Neuronal stem cell (in vitro differentiated cells): Measurements from ENCODE around the gene GRK1.

ENCODE experiments used
- DNase-seq: peaks from one replicate; pipeline ENCODE4 v3.0.0-alpha.2; 2013; ENCODE audit warnings: low spot score
- H2AFZ ChIP-seq: one replicate; pipeline ENCODE4 v1.6.1; 2013; ENCODE audit warnings: mild to moderate bottlenecking, low read length, inconsistent platforms
- H2AK5ac ChIP-seq: 2 replicates; pipeline ENCODE4 v1.6.1; 2013; ENCODE audit warnings: low read depth, mild to moderate bottlenecking, inconsistent platforms, low read length, moderate library complexity, mixed read lengths
- H2BK120ac ChIP-seq: 2 replicates; pipeline ENCODE4 v1.6.1; 2013; ENCODE audit warnings: low read depth, mild to moderate bottlenecking, inconsistent platforms, low read length, moderate library complexity, mixed read lengths
- H2BK12ac ChIP-seq: one replicate; pipeline ENCODE4 v1.6.1; 2013; ENCODE audit warnings: low read length, inconsistent platforms
- H2BK15ac ChIP-seq: 2 replicates; pipeline ENCODE4 v1.6.1; 2013; ENCODE audit warnings: mild to moderate bottlenecking, low read length, inconsistent platforms, mixed read lengths
- H2BK5ac ChIP-seq: one replicate; pipeline ENCODE4 v1.6.1; 2013; ENCODE audit warnings: inconsistent platforms, mild to moderate bottlenecking, low read length, moderate library complexity
- H3K14ac ChIP-seq: one replicate; pipeline ENCODE4 v1.6.1; 2013; ENCODE audit warnings: low read length, inconsistent platforms
- H3K18ac ChIP-seq: 2 replicates; pipeline ENCODE4 v1.6.1; 2013; ENCODE audit warnings: low read length, inconsistent platforms
- H3K23ac ChIP-seq: 2 replicates; pipeline ENCODE4 v1.6.1; 2013; ENCODE audit warnings: low read depth, mild to moderate bottlenecking, mixed read lengths, low read length, inconsistent platforms; ENCODE audit not compliant: poor library complexity
- H3K27ac ChIP-seq: replicated peaks from 3 replicates; pipeline ENCODE4 v1.5.1; 2013; ENCODE audit warnings: low read length, inconsistent platforms
- H3K27me3 ChIP-seq, 3 experiments: 2 replicates each; pipeline ENCODE4 v1.6.1; 2013; ENCODE audit warnings: low read length in 3 of 3, mild to moderate bottlenecking in 2 of 3, inconsistent platforms in 1 of 3, low read depth in 1 of 3, mixed read lengths in 1 of 3, moderate library complexity in 1 of 3; ENCODE audit not compliant: control insufficient read depth in 3 of 3, insufficient read depth in 3 of 3
- H3K36me3 ChIP-seq, 2 donors: replicated peaks in 1 of 2; 2 replicates each; pipeline ENCODE4 v1.6.1; 2013; ENCODE audit warnings: low read length in 2 of 2; ENCODE audit not compliant: control insufficient read depth in 2 of 2, insufficient read depth in 2 of 2
- H3K4ac ChIP-seq: 2 replicates; pipeline ENCODE4 v1.6.1; 2013; ENCODE audit warnings: inconsistent platforms, mild to moderate bottlenecking, low read length, moderate library complexity
- H3K4me1 ChIP-seq, 2 donors: 1 replicate in 1 of 2; 2 replicates in 1 of 2; pipeline ENCODE4 v1.6.1; 2013; ENCODE audit warnings: low read length in 2 of 2, low read depth in 1 of 2; ENCODE audit not compliant: control insufficient read depth in 2 of 2, insufficient read depth in 1 of 2
- H3K4me2 ChIP-seq: one replicate; pipeline ENCODE4 v1.6.1; 2013; ENCODE audit warnings: mild to moderate bottlenecking, low read length, inconsistent platforms; ENCODE audit not compliant: insufficient read depth, poor library complexity, severe bottlenecking
- H3K4me3 ChIP-seq, 2 donors: 2 replicates each; pipeline ENCODE4 v1.5.1; 2013; ENCODE audit warnings: low read length in 2 of 2, mild to moderate bottlenecking in 2 of 2, inconsistent platforms in 1 of 2, moderate library complexity in 1 of 2
- H3K79me1 ChIP-seq: one replicate; pipeline ENCODE4 v1.6.1; 2013; ENCODE audit warnings: low read depth, mild to moderate bottlenecking, inconsistent platforms, low read length, moderate library complexity
- H3K9ac ChIP-seq: one replicate; pipeline ENCODE4 v1.6.1; 2013; ENCODE audit warnings: mild to moderate bottlenecking, low read depth, low read length, inconsistent platforms; ENCODE audit not compliant: poor library complexity
- H3K9me3 ChIP-seq, 2 donors: replicated peaks in 1 of 2; 2 replicates each; pipeline versions ENCODE3 to v1.6.1; 2013; ENCODE audit warnings: low read length in 2 of 2, mild to moderate bottlenecking in 2 of 2, inconsistent platforms in 1 of 2, low read depth in 1 of 2, mixed read lengths in 1 of 2, moderate library complexity in 1 of 2; ENCODE audit not compliant: control insufficient read depth in 2 of 2, insufficient read depth in 1 of 2
- H4K8ac ChIP-seq: one replicate; pipeline ENCODE4 v1.6.1; 2013; ENCODE audit warnings: low read depth, mild to moderate bottlenecking, inconsistent platforms, low read length, moderate library complexity
- H4K91ac ChIP-seq: one replicate; pipeline ENCODE4 v1.6.1; 2013; ENCODE audit warnings: low read length, low read depth, mild to moderate bottlenecking, inconsistent platforms; ENCODE audit not compliant: poor library complexity
- WGBS, 2 donors: extraction: QIAGEN DNeasy Blood & Tissue Kit; methylation state at CpG; one replicate each; pipeline ENCODE4 v1.1.7; 2013; ENCODE audit warnings: missing lambda C conversion rate in 2 of 2, mixed read lengths in 1 of 2; ENCODE audit not compliant: insufficient read length in 2 of 2, insufficient replicate concordance in 1 of 2; ENCODE audit errors: extremely low coverage in 2 of 2; 5-methylcytosine and 5-hydroxymethylcytosine counted together

GRK1 gene

DNA sequence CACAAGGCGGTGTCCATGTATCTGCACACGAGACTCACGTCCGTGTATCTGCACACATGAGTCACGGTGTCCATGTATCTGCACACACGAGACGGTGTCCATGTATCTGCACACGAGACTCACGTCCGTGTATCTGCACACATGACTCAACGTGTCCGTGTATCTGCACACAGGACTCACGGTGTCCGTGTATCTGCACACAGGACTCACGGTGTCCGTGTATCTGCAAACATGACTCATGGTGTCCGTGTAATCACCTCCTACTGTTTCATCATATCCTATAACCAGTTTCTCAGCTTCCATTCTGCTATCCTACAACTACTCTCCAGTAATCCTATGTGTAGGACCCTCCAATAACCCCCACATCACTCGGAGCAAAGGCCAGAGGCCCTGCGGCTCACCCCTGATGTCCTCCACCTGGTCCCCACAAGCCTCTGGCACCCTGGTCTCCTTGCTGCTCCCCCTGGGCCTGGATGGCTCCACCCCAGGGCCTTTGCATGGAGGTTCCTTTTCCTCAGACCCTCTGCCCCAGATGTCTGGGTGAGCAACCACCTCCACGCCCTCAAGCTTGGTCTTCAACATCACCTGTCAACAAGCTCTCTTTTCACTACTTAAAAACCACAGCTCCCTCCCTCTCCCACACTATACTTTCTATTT, 89.5 kb downstream of the GRK1 start:
- WGBS, 2 donors = no CpG with 5 or more reads among the region's 20 CpGs
- no peak for DNase-seq
- Histone ChIP-seq H3K4ac (peak overlapping the region; percentile 46), H4K8ac (no peak overlapping the region), H3K14ac (no peak overlapping the region), H3K4me2 (no peak overlapping the region), H2AFZ (no peak overlapping the region), H2BK120ac (no peak overlapping the region), H2BK5ac (no peak overlapping the region), H3K4me3 (no peak overlapping the region), H2BK15ac (no peak overlapping the region), H3K9ac (peak overlapping the region; percentile 24), H3K36me3 (peaks cover 0 to 2% of the 10 kb centered on the region in 2 donors), H3K4me1 (peaks cover 7 to 10% of the 10 kb centered on the region in 2 donors), H2AK5ac (no peak overlapping the region), H3K27me3 (peaks cover 0 to 39% (median 16%) of the 10 kb centered on the region in 3 experiments), H2BK12ac (no peak overlapping the region), H4K91ac (no peak overlapping the region), H3K9me3 (peaks cover 0 to 11% of the 10 kb centered on the region in 2 donors), H3K23ac (peak overlapping the region; percentile 22), H3K18ac (no peak overlapping the region), H3K79me1 (no peaks in the 10 kb centered on the region), H3K27ac (no peak overlapping the region)

DNA sequence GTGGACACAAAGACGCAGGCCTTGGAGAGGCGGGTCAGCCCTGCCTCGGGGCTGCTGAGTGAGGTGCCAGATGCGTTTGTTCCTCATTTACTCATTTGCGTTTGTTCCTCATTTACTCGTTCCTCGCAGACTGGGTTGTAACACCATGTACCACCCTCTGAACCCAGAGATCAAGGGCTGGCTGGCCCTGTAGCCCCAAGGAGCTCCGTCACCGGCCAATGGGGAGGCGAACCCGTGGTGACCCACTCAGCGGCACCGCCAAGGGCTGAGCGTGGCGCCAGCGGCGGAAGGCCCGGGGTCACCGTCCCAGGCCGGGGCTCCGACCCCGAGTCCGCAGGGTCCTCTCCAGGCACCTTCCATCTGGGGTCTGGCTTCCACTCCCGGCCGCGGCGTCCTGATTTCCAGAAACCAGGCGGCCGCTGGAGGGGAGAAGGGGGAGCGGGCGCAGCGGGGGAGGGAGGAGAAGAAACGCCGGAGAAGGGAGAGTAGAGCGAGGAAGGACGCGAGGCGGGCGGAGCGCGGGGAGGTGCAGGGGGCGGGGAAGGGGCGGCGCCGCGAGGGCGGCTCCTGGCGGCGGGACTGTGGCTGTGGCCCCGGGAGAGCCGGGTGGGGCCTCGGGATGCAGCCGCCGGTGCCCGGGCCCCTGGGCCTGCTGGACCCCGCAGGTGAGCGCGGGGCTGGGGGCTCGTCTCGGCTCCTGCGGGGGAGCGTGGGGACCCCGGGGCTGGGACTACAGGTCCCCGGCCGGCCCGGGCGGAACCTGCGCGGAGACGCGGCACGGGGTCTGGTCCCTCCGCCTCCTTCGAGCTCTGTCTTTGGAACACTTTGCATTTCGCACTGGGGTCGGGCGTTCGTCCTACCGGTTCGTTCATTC, 91.9 kb downstream of the GRK1 start, which contains the start of gene TMEM255B:
Gene TMEM255B, plus strand, starts transcription at position 576 of the 874 bp plus-strand sequence. Its CDS starts 44 bp downstream, at position 620.
- H3K4ac ChIP-seq = no peak within 1 kb of the TSS
- no peak within 1 kb of the TSS for H4K91ac ChIP-seq
- peaks cover 0 to 55% (median 16%) of the 10 kb centered on the region in 3 experiments for H3K27me3 ChIP-seq
- H3K4me3 ChIP-seq = peak within 1 kb of the TSS; percentile 54 to 80
- WGBS, 2 donors = no CpG with 5 or more reads among the region's 80 CpGs
- H3K4me2 ChIP-seq = peak within 1 kb of the TSS; percentile 96
- peak within 1 kb of the TSS; percentile 30 for H2BK5ac ChIP-seq
- H3K27ac ChIP-seq = no peak within 1 kb of the TSS
- H4K8ac ChIP-seq = no peak within 1 kb of the TSS
- H3K9ac ChIP-seq = peak within 1 kb of the TSS; percentile 81
- peak within 1 kb of the TSS; percentile 95 for H3K18ac ChIP-seq
- no peak within 1 kb of the TSS for H2BK15ac ChIP-seq
- DNase-seq = peak; percentile 71
- peak within 1 kb of the TSS; percentile 0 for H3K23ac ChIP-seq
- peaks cover 0 to 8% of the 10 kb centered on the region in 2 donors for H3K9me3 ChIP-seq
- peaks cover 1% of the 10 kb centered on the region for H3K79me1 ChIP-seq
- peak within 1 kb of the TSS; percentile 99 for H2AFZ ChIP-seq
- H3K4me1 ChIP-seq = peaks cover 7 to 10% of the 10 kb centered on the region in 2 donors
- H2BK12ac ChIP-seq = no peak within 1 kb of the TSS
- peak within 1 kb of the TSS; percentile 1 for H3K14ac ChIP-seq
- peaks cover 0 to 2% of the 10 kb centered on the region in 2 donors for H3K36me3 ChIP-seq
- no peak within 1 kb of the TSS for H2AK5ac ChIP-seq
- no peak within 1 kb of the TSS for H2BK120ac ChIP-seq

- Histone ChIP-seq H2BK5ac (no peak overlapping the region), H3K27ac (no peak overlapping the region), H3K9me3 (peaks cover 0 to 8% of the 10 kb centered on the region in 2 donors), H3K14ac (no peak overlapping the region), H3K18ac (peak overlapping the region; percentile 35), H3K4me3 (peak overlapping the region; percentile 54 to 79), H2BK12ac (no peak overlapping the region), H3K23ac (no peak overlapping the region), H2BK120ac (no peak overlapping the region), H3K27me3 (peaks cover 0 to 58% (median 16%) of the 10 kb centered on the region in 3 experiments), H2AK5ac (no peak overlapping the region), H3K79me1 (peaks cover 2% of the 10 kb centered on the region), H3K4ac (no peak overlapping the region), H4K91ac (no peak overlapping the region), H2AFZ (peak overlapping the region; percentile 99), H4K8ac (no peak overlapping the region), H3K4me1 (peaks cover 7 to 10% of the 10 kb centered on the region in 2 donors), H3K9ac (no peak overlapping the region), H3K4me2 (peak overlapping the region; percentile 96), H3K36me3 (peaks cover 0 to 2% of the 10 kb centered on the region in 2 donors), H2BK15ac (no peak overlapping the region)
- no CpG with 5 or more reads among the region's 26 CpGs for WGBS, 2 donors
- peak; percentile 27 for DNase-seq
These were observed 92.6 kb downstream of the GRK1 start for GRCh38 chr13:113759525-113760137.
